GM18951 (cell line): Measurements from ENCODE around the gene PIBF1.
"Not testable (repeated sequence)": the region's sequence is repeated elsewhere in the genome, so short reads cannot be mapped to it uniquely, and the experiment has no call there.

Experiments
- POLR2A ChIP-seq: IDR thresholded peaks from 4 replicates; pipeline ENCODE4 v1.6.1; 2011; ENCODE audit warnings: mild to moderate bottlenecking; ENCODE audit not compliant: insufficient read length, insufficient read depth; ENCODE audit errors: extremely low read depth
- in situ Hi-C: fragments of 300-500 bp; cut with MboI; formaldehyde crosslinking; loops from one replicate; pipeline ENCODE4 v1.12.0; 2022; ENCODE audit warnings: low sequenced_read_pairs, mixed read lengths, inconsistent platforms; ENCODE audit not compliant: unreplicated experiment

Gene PIBF1

DNA sequence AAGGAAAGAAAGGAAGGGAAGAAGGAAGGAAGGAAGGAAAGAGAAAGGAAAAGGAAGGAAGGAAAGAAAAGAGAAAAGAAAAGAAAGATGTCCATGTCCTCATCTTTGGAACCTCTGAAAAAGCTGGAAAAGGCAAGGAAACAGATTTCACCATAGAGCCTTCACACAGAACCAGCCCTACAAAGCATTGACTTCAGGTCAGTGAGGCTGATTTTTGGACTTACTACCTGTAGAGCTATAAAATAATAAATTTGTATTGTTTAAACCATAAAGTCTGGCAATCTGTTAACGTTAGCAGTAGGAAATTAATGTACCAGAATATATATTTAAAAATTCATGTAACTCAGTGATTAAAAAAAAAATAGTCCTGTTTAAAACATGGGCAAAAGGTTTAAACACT is 130.0 kb downstream of the PIBF1 start:
- in situ Hi-C loops = no loop called here
- TF ChIP-seq POLR2A = no peak

DNA sequence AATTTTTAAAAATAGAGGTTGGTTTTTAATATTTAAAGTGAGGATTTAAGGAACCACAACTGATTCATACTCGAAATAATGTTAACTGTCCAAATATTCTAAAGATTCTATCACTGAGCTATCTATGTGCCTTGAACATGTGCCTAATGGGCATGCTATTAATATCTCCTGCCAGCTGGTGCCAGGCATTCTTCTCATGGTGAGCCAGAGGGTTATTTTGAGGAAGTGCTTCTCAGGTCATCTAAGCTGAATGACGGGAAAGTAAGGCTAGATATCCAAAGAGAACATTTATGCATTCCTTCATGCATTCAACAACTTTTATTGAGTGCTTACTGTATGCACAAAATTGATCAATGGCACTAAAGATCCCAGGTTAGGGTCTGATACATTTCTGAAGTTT is 138.2 kb downstream of the PIBF1 start:
- in situ Hi-C loops = no loop called here
- no peak for TF ChIP-seq POLR2A

- TF ChIP-seq POLR2A = no peak
- in situ Hi-C loops = no loop called here
Observed at GRCh38 chr13:72931311-72931710, 149.4 kb downstream of the PIBF1 start.

DNA sequence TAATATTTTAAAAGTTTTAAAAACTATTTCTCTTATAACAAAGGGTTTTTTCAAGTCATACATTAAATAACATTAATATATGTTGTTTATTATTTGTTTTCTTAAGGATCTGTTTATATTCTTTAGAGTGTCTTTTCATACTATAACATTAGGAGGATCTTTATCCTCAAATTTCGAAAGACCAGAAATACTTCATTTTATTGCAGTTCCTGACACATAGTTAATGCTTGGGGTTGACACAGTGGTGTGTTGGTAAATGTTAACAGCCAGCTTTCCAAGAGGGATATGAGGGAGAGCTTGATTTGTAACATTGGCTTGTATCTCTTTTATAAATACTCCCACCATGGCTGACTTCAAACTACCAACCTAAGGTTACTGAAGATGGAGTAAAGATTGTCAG is 150.3 kb downstream of the PIBF1 start:
- in situ Hi-C loops = no loop called here
- no peak for TF ChIP-seq POLR2A

- in situ Hi-C loops = not testable (repeated sequence)
Observed at GRCh38 chr13:72946267-72946666, 164.3 kb downstream of the PIBF1 start.

DNA sequence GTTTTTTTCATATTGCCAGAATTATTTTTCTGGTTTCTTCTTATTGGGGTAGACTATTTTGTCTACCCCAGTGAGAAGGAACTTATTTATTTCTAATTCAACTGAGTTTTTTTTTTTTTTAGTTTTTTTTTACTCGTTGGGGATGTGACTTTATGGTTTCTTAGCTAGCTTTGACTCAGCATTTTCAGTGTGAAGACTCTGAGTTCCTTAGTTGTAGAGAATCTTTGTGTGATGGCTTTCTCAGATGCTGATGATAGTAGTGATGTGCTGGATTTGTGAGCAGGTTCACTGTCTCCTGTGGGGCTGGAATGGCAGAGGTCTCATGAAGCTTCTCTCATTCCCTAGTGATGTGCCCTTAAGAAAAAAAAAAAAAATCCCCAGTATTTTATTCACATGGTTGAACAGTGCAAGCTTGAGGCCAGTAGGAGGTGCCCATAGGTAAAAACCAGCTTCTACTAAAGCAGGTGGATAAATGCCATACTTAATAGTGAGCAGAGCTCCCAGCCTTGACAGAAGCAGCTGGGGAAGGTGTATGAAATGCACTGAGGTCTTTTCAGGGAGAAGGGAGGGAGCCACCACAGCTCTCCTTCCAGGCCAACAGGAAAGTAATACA is 170.7 kb downstream of the PIBF1 start:
- in situ Hi-C loops = no loop called here
- no peak for TF ChIP-seq POLR2A

GRCh38 chr13:72953391-72953965 is 171.5 kb downstream of the PIBF1 start:
- no peak for TF ChIP-seq POLR2A
- in situ Hi-C loops = no loop called here

DNA sequence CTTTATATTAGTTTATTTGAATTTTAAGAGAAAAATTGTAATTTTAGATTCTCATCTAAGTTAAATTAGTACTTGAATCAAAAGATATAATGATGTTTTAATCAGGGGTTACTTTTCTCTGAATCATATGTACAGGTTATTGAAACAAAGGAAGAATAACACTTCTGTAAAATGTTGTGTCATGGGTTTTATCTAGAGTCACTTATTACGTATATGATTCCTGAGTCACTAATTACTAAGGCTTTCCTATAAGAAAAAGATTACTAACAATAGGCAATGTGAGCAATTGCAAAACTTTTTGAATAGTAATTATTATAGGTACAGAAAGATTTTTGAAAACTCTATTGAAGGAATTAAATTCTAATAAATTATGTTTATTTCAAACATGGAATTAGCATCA is 177.7 kb downstream of the PIBF1 start:
- TF ChIP-seq POLR2A = no peak
- in situ Hi-C loops = no loop called here

GRCh38 chr13:72960114-72960513 is 178.2 kb downstream of the PIBF1 start:
- in situ Hi-C loops = no loop called here
- no peak for TF ChIP-seq POLR2A

- in situ Hi-C loops = no loop called here
- TF ChIP-seq POLR2A = no peak
Observed at GRCh38 chr13:72960541-72960940, 178.6 kb downstream of the PIBF1 start.

GRCh38 chr13:72963762-72964161 is 181.8 kb downstream of the PIBF1 start:
- in situ Hi-C loops = no loop called here
- no peak for TF ChIP-seq POLR2A

- in situ Hi-C loops = no loop called here
- TF ChIP-seq POLR2A = no peak
Observed at GRCh38 chr13:72970301-72970880, 188.5 kb downstream of the PIBF1 start.

DNA sequence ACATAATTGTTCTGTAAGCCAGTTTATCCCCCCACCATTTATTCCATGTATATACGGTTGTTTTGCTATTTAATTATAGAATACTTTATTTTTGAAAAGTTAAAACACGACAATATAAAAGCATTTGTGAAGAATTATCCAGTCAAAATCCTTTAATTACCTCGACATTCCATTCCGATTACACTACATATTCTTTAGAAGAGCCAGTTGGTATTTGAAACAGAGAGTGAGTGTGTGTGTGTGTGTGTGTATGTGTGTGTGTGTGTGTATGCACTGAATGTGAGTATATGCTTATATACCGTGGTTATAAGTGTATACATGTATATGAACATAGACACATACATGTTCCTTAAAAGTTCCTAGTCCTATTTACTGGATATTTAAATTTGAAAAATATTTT is 189.0 kb downstream of the PIBF1 start:
- TF ChIP-seq POLR2A = no peak
- in situ Hi-C loops = no loop called here

DNA sequence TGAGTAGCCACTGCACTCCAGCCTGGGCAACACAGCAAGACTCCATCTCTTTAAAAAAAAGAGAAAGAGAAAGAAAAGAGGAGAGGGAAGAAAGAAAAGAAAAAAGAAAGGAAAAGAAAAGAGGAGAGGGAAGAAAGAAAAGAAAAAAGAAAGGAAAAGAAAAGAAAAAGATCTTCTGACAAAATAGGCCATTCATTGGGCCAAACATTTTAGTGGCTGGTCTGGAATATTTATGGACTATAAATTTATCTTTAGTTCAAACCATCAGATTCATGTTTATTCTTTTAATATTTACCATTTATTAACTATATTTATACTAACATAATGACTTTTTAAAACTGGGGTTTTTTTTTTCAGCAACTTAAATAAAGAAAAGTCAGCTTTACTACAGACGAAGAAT is 191.3 kb downstream of the PIBF1 start:
- no peak for TF ChIP-seq POLR2A
- in situ Hi-C loops = no loop called here
